IPS-20b (cell line): Measurements from ENCODE around the gene TXLNB.

Source experiments
- H3K27ac ChIP-seq: one replicate; pipeline ENCODE4 v1.5.1; 2013; ENCODE audit warnings: low read length
- H3K27me3 ChIP-seq: 2 replicates; pipeline ENCODE4 v1.6.1; 2013; ENCODE audit warnings: mild to moderate bottlenecking, low read length, inconsistent platforms; ENCODE audit not compliant: insufficient read depth
- H3K36me3 ChIP-seq: 2 replicates; pipeline ENCODE4 v1.6.1; 2013; ENCODE audit warnings: low read depth, mild to moderate bottlenecking, inconsistent platforms, low read length, moderate library complexity; ENCODE audit not compliant: insufficient read depth
- H3K4me1 ChIP-seq: 2 replicates; pipeline ENCODE4 v1.6.1; 2013; ENCODE audit warnings: mild to moderate bottlenecking, control low read depth, inconsistent platforms, low read length, moderate library complexity; ENCODE audit not compliant: insufficient read depth
- H3K4me3 ChIP-seq: 2 replicates; pipeline ENCODE4 v1.5.1; 2013; ENCODE audit warnings: mild to moderate bottlenecking, low read length, inconsistent platforms
- H3K9ac ChIP-seq: 2 replicates; pipeline ENCODE4 v1.6.1; 2013; ENCODE audit warnings: low read depth, mild to moderate bottlenecking, inconsistent platforms, low read length, moderate library complexity
- H3K9me3 ChIP-seq: 2 replicates; pipeline ENCODE4 v1.6.1; 2013; ENCODE audit warnings: mild to moderate bottlenecking, low read depth, low read length, inconsistent platforms; ENCODE audit not compliant: insufficient read depth

The TXLNB gene

GRCh38 chr6:139262519-139263300 is 29.1 kb downstream of the TXLNB start:
- no peak overlapping the region for H3K9ac ChIP-seq
- no peak overlapping the region for H3K27ac ChIP-seq
- H3K4me1 ChIP-seq: no peaks in the 10 kb centered on the region

GRCh38 chr6:139257821-139258398 is 33.9 kb downstream of the TXLNB start:
- Histone ChIP-seq H3K27ac (no peak overlapping the region), H3K9me3 (no peaks in the 10 kb centered on the region), H3K4me3 (no peak overlapping the region), H3K36me3 (no peaks in the 10 kb centered on the region), H3K9ac (no peak overlapping the region), H3K27me3 (no peaks in the 10 kb centered on the region), H3K4me1 (no peaks in the 10 kb centered on the region)

More at GRCh38 chr6:139262519-139263300, 29.1 kb downstream of the TXLNB start:
- no peaks in the 10 kb centered on the region for H3K9me3 ChIP-seq
- H3K36me3 ChIP-seq: no peaks in the 10 kb centered on the region
- H3K27me3 ChIP-seq: no peaks in the 10 kb centered on the region
- no peak overlapping the region for H3K4me3 ChIP-seq

- Histone ChIP-seq H3K4me3 (no peak overlapping the region), H3K27me3 (no peaks in the 10 kb centered on the region), H3K9ac (no peak overlapping the region), H3K36me3 (no peaks in the 10 kb centered on the region), H3K9me3 (no peaks in the 10 kb centered on the region), H3K27ac (no peak overlapping the region), H3K4me1 (no peaks in the 10 kb centered on the region)
Measured at GRCh38 chr6:139257291-139257690, 34.5 kb downstream of the TXLNB start.

DNA sequence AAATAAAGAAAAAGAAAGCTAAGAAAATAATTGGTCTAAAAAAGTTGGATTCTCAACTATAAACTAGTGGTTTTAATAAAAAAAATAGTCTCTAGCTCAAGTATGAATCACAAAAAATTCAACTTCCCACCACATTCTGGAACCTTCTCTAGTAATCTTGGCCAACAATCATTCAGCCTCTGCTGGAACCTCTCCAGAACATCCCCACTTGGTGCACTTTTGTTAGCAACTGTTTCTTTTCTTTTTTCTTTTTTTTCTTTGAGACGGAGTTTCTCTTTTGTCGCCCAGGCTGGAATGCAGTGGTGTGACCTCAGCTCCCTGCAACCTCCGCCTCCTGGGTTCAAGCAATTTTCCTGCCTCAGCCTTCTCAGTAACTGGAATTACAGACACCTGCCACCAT is 35.7 kb downstream of the TXLNB start:
- H3K9me3 ChIP-seq: no peaks in the 10 kb centered on the region
- no peak overlapping the region for H3K27ac ChIP-seq
- no peaks in the 10 kb centered on the region for H3K4me1 ChIP-seq
- no peaks in the 10 kb centered on the region for H3K36me3 ChIP-seq
- no peak overlapping the region for H3K9ac ChIP-seq
- H3K4me3 ChIP-seq: no peak overlapping the region
- H3K27me3 ChIP-seq: no peaks in the 10 kb centered on the region

GRCh38 chr6:139254196-139254595 is 37.6 kb downstream of the TXLNB start:
- no peaks in the 10 kb centered on the region for H3K36me3 ChIP-seq
- H3K4me1 ChIP-seq: no peaks in the 10 kb centered on the region
- no peak overlapping the region for H3K9ac ChIP-seq
- no peak overlapping the region for H3K4me3 ChIP-seq
- H3K9me3 ChIP-seq: no peaks in the 10 kb centered on the region
- no peak overlapping the region for H3K27ac ChIP-seq
- no peaks in the 10 kb centered on the region for H3K27me3 ChIP-seq

- no peaks in the 10 kb centered on the region for H3K27me3 ChIP-seq
- no peak overlapping the region for H3K27ac ChIP-seq
- H3K9ac ChIP-seq: no peak overlapping the region
- no peaks in the 10 kb centered on the region for H3K9me3 ChIP-seq
- H3K36me3 ChIP-seq: no peaks in the 10 kb centered on the region
- no peaks in the 10 kb centered on the region for H3K4me1 ChIP-seq
- H3K4me3 ChIP-seq: no peak overlapping the region
Measured at GRCh38 chr6:139253656-139254055, 38.1 kb downstream of the TXLNB start.

DNA sequence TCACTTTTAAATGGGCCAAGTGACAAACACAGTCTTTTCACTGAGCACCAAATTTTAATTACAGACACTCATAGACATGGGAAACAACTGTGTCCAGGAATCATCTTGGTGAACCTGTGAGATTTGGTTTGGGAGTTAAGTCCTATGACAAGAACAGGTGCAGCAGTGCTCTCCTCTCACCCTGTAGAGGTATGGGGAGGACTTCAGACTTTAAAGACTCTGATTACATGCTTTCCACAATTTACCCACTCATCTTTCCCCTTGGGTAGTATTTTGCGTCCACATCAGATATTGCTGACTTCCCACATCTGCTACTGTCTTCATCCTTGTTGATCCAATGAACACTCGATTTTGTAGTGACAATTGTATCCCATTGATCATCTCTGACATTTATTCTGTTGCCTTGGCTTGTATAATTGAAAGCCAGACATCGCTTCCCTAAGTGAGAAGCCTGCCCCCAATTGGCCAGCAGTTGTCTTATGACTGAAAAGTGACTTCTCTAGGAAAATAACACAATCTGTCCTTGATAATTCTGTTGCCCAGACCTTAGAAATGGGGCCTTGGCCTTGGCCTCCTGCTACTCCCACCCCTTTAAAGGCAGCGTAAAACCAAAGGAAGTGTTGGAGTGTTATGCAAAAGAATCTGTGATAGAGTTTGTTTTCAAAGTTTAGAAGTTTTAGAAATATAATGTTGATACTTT is 40.0 kb downstream of the TXLNB start:
- Histone ChIP-seq H3K4me1 (no peaks in the 10 kb centered on the region), H3K27me3 (no peaks in the 10 kb centered on the region), H3K9me3 (no peaks in the 10 kb centered on the region), H3K9ac (no peak overlapping the region), H3K36me3 (no peaks in the 10 kb centered on the region), H3K4me3 (no peak overlapping the region), H3K27ac (no peak overlapping the region)

- Histone ChIP-seq H3K36me3 (no peaks in the 10 kb centered on the region), H3K27ac (no peak overlapping the region), H3K9ac (no peak overlapping the region), H3K9me3 (no peaks in the 10 kb centered on the region), H3K4me3 (no peak overlapping the region), H3K4me1 (no peaks in the 10 kb centered on the region), H3K27me3 (no peaks in the 10 kb centered on the region)
Measured at GRCh38 chr6:139251045-139251690, 40.6 kb downstream of the TXLNB start.

DNA sequence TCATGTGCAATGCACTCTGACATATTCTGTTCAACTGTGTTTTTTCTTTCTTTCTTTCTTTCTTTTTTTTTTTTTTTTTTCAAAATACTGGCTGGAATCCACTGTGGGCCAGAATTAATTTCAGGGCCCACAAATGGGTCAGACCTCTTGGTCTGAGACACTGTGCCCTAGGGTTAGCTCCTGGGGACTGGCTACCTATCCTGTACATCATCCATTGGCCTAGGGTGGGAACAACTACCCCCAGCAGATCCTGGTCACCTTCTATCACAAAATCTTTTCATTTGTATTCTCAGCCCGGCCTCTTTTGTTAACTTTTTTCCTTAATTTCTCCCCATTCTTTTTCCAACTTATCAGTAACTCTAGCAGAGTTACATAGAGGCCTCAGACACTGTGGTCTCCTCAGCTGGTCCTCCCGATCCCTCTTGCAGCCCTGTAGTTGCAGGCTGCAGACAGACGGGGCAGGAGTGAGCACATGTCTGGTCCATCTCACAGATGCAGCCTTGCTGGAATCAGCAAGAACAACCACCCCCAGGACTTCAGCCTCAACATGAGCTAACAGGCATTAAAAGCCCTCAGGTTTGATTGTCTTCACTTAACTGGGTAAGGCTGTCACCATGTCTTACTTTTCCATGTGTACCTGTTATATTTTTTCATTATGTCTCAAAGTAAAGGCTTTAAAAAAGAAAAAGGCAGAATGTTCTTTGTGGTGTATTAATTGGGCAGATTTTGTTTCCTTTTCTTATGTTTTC is 41.3 kb downstream of the TXLNB start:
- no peaks in the 10 kb centered on the region for H3K27me3 ChIP-seq
- no peaks in the 10 kb centered on the region for H3K36me3 ChIP-seq
- H3K4me1 ChIP-seq: no peaks in the 10 kb centered on the region
- no peaks in the 10 kb centered on the region for H3K9me3 ChIP-seq
- H3K9ac ChIP-seq: no peak overlapping the region
- no peak overlapping the region for H3K27ac ChIP-seq
- H3K4me3 ChIP-seq: no peak overlapping the region

GRCh38 chr6:139249395-139249794 is 42.4 kb downstream of the TXLNB start:
- no peak overlapping the region for H3K27ac ChIP-seq
- H3K27me3 ChIP-seq: no peaks in the 10 kb centered on the region
- H3K36me3 ChIP-seq: no peaks in the 10 kb centered on the region
- no peaks in the 10 kb centered on the region for H3K4me1 ChIP-seq
- no peaks in the 10 kb centered on the region for H3K9me3 ChIP-seq
- no peak overlapping the region for H3K4me3 ChIP-seq
- H3K9ac ChIP-seq: no peak overlapping the region

- Histone ChIP-seq H3K9me3 (no peaks in the 10 kb centered on the region), H3K27me3 (no peaks in the 10 kb centered on the region), H3K27ac (no peak overlapping the region), H3K36me3 (no peaks in the 10 kb centered on the region), H3K4me1 (no peaks in the 10 kb centered on the region), H3K9ac (no peak overlapping the region), H3K4me3 (no peak overlapping the region)
Measured at GRCh38 chr6:139248911-139249310, 42.9 kb downstream of the TXLNB start.
